Thyroid gland (tissue), 4 donors: Measurements from ENCODE around the gene PIEZO2. TPM values are rescaled to one million over a fixed set of nuclear protein-coding genes. Genes with fewer than 3 reads are reported as not detected.
A peak's percentile ranks its signal among the peaks of the same experiment; 100 is the strongest.

Experiments
- DNase-seq, 2 donors: peaks; one replicate each; pipeline ENCODE4 v3.0.0-alpha.2; 2019
- H3K27ac ChIP-seq, 3 donors: fragments of 200-600 bp; sonication (generic); 1 replicate in 2 of 3; 2 replicates in 1 of 3; pipeline ENCODE4 v1.5.1; 2016 to 2019; ENCODE audit warnings: mild to moderate bottlenecking in 1 of 3, moderate library complexity in 1 of 3
- H3K27me3 ChIP-seq: fragments of 200-600 bp; sonication (generic); one replicate; pipeline ENCODE4 v1.5.1; 2019
- H3K36me3 ChIP-seq, 2 donors: fragments of 200-600 bp; sonication (generic); one replicate each; pipeline ENCODE4 v1.5.1; 2016 to 2019
- H3K4me1 ChIP-seq, 2 donors: fragments of 200-600 bp; sonication (generic); one replicate each; pipeline ENCODE4 v1.5.1; 2017 to 2019
- H3K4me3 ChIP-seq, 3 donors: fragments of 200-600 bp; sonication (generic); replicated peaks in 1 of 3; 1 replicate in 2 of 3; 2 replicates in 1 of 3; pipeline ENCODE4 v1.5.1; 2016; ENCODE audit warnings: mild to moderate bottlenecking in 1 of 3
- H3K9me3 ChIP-seq: fragments of 200-600 bp; sonication (generic); one replicate; pipeline ENCODE4 v1.5.1; 2017
- POLR2A ChIP-seq, 2 donors: fragments of 450-650 bp; IDR thresholded peaks; one replicate each; pipeline ENCODE4 v1.6.1; 2017; ENCODE audit warnings: antibody characterized with exemption in 2 of 2, mild to moderate bottlenecking in 2 of 2, moderate library complexity in 1 of 2
- WGBS, 2 donors: methylation state at CpG; one replicate each; pipeline ENCODE4 v1.1.5; 2017; 5-methylcytosine and 5-hydroxymethylcytosine counted together
- intact Hi-C: fragments of 100-400 bp; cut with DNase I; formaldehyde crosslinking; loops from one replicate; pipeline ENCODE4 v1.15.1; 2023
- total RNA-seq, 4 donors: library from RNA; depleted of rRNA; stranded (reverse); fragments of >200 nt; gene quantifications; one replicate each; pipeline ENCODE4 v1.2.3, GENCODE V29; 2016
- TF ChIP-seq, protein P1 (sequence below), 6 experiments: fragments of 200-600 bp in 3 of 6; fragments of 450-650 bp in 3 of 6; sonication (generic) in 3 of 6; IDR thresholded peaks; one replicate each; pipeline ENCODE4 v1.5.1; 2016 to 2019; ENCODE audit warnings: antibody characterized with exemption in 6 of 6, mild to moderate bottlenecking in 2 of 6, inconsistent platforms in 1 of 6, moderate library complexity in 1 of 6

PIEZO2 gene
- total RNA-seq, 4 donors from 2014 or later: 5.0 to 13.8 (median 6.1) TPM

DNA sequence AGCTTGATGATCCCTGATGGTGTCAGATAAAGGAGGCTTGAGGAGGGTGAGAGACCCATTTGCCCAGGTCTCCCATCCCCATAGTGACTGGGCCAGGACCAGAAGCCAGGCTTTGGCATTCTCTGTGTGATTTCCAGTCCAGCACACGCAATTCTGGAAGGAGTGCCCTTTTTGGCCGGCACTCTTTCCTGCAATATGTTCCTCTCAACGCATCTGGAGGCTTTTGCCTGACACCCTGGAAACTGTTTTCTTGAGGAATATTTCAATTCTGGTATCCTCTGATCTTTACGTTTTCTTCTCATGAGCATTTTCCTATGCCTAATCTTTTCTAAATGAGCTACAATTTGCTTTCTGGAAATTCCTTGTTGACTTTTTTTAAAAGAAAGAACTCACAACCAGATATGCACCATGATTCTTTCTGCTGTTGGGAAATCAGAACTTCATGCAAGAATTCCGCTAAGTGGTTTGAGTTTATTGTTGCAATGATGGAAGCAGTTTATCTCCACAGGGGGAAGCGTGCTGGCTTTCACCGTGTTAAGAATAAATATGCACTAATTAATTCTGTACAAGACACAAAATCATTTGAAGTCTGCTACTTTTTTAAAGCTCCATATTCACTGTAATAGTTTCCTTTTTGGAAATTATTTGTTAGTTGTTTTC, 479.8 kb downstream of the PIEZO2 start:
- no peak for DNase-seq
- no peaks in the 10 kb centered on the region for H3K27me3 ChIP-seq
- intact Hi-C loops: no loop called here
- TF ChIP-seq, protein P1, sequence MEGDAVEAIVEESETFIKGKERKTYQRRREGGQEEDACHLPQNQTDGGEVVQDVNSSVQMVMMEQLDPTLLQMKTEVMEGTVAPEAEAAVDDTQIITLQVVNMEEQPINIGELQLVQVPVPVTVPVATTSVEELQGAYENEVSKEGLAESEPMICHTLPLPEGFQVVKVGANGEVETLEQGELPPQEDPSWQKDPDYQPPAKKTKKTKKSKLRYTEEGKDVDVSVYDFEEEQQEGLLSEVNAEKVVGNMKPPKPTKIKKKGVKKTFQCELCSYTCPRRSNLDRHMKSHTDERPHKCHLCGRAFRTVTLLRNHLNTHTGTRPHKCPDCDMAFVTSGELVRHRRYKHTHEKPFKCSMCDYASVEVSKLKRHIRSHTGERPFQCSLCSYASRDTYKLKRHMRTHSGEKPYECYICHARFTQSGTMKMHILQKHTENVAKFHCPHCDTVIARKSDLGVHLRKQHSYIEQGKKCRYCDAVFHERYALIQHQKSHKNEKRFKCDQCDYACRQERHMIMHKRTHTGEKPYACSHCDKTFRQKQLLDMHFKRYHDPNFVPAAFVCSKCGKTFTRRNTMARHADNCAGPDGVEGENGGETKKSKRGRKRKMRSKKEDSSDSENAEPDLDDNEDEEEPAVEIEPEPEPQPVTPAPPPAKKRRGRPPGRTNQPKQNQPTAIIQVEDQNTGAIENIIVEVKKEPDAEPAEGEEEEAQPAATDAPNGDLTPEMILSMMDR (IDR thresholded peaks at IDR 0.05): no peak
- TF ChIP-seq POLR2A (IDR thresholded peaks at IDR 0.05): no peak
- H3K27ac ChIP-seq: no peak overlapping the region
- no peaks in the 10 kb centered on the region for H3K4me1 ChIP-seq
- H3K9me3 ChIP-seq: no peaks in the 10 kb centered on the region
- WGBS, 2 donors: 78 to 86% methylated on average over 7 of the region's 7 CpGs
- no peaks in the 10 kb centered on the region for H3K36me3 ChIP-seq
- no peak overlapping the region for H3K4me3 ChIP-seq

DNA sequence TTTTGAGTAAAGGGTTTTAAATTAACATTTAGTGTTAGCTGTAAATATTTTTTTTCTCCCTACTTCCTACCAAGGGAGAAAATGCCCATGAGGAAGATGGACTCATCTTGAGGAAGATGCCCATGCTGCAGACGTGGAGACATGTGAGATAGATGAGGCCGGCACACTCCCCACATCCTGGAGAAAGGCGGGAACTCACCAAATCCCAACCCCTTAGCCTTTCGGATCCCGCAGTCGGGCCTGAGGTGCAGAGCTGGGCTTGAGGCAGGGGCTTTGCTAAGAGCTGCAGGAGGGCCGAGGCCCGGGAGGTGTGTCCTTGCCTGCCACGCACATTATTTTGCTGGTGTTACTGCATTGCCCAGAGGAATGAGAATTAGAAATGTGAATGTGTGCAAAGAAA, 485.6 kb downstream of the PIEZO2 start:
- H3K4me3 ChIP-seq: no peak overlapping the region
- H3K4me1 ChIP-seq: no peaks in the 10 kb centered on the region
- intact Hi-C loops: no loop called here
- 68 to 70% methylated on average over 9 of the region's 9 CpGs for WGBS, 2 donors
- no peaks in the 10 kb centered on the region for H3K27me3 ChIP-seq
- no peaks in the 10 kb centered on the region for H3K9me3 ChIP-seq
- TF ChIP-seq, protein P1 (IDR thresholded peaks at IDR 0.05): no peak
- no peak for TF ChIP-seq POLR2A (IDR thresholded peaks at IDR 0.05)
- no peaks in the 10 kb centered on the region for H3K36me3 ChIP-seq
- DNase-seq: no peak
- no peak overlapping the region for H3K27ac ChIP-seq

DNA sequence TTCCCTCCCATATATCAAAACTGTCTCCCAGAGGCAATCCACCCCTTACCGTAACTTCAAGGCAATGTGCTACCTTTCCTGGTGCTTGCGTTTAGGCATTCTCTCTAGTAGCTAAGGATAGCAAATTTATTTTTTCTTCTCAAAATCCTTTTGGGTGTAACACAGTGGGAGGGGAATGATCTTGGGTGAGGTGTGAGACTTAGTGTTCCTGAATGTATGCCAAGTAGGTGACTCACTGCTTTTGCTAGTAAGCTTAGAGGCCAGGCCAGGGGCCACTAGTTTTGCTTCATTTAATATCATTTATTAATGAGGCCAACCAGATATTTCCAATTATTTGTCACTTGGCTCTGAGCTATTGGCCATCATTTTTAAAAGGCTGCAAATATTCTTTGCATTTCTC, 488.1 kb downstream of the PIEZO2 start:
- Histone ChIP-seq H3K36me3 (no peaks in the 10 kb centered on the region), H3K4me3 (no peak overlapping the region), H3K4me1 (no peaks in the 10 kb centered on the region), H3K27ac (no peak overlapping the region), H3K9me3 (no peaks in the 10 kb centered on the region), H3K27me3 (no peaks in the 10 kb centered on the region)
- WGBS, 2 donors: 84 to 95% methylated on average over 2 of the region's 2 CpGs
- intact Hi-C loops: no loop called here
- peak in 1 of 2 donors; percentile 5 for DNase-seq
- TF ChIP-seq, protein P1 (IDR thresholded peaks at IDR 0.05): no peak
- TF ChIP-seq POLR2A (IDR thresholded peaks at IDR 0.05): no peak

DNA sequence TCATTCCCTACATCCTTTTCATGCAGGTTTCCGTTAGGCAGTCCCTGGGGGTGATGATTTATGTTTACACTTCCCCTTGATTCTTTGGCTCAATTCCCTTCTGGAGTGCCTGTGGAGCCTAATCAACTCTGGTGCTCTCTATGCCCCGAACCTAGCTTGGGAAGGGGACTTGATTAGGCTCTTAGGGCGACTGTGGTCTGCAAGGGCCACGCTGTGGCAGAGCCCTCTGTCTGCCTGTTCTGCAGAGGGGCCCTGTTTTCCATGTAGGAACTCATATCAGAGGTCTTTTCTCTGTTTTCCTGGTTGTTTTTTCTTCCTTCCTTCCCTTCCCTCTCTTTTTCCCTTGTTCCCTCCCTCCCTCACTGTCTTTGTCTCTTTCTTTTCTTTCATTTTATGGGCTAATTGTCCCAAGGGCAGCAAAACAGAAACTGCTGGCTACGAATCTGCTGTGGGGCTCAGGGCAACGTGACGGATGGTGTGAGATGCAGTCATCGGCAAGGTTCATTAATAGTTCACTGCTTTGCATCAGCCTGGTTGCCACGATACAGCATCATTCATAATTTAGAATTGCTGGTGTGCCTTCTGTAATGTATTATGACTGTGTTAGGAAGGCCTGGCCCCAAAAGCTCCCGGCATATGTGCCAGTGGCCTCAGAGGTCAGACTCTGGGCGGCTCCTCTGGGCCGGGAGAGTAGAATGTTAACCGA, 489.0 kb downstream of the PIEZO2 start:
- intact Hi-C loops: no loop called here
- no peaks in the 10 kb centered on the region for H3K9me3 ChIP-seq
- 64 to 70% methylated on average over 13 of the region's 13 CpGs for WGBS, 2 donors
- H3K4me3 ChIP-seq: no peak overlapping the region
- TF ChIP-seq, protein P1 (IDR thresholded peaks at IDR 0.05): no peak
- no peak for TF ChIP-seq POLR2A (IDR thresholded peaks at IDR 0.05)
- no peaks in the 10 kb centered on the region for H3K27me3 ChIP-seq
- H3K4me1 ChIP-seq: no peaks in the 10 kb centered on the region
- no peak overlapping the region for H3K27ac ChIP-seq
- H3K36me3 ChIP-seq: no peaks in the 10 kb centered on the region
- no peak for DNase-seq

DNA sequence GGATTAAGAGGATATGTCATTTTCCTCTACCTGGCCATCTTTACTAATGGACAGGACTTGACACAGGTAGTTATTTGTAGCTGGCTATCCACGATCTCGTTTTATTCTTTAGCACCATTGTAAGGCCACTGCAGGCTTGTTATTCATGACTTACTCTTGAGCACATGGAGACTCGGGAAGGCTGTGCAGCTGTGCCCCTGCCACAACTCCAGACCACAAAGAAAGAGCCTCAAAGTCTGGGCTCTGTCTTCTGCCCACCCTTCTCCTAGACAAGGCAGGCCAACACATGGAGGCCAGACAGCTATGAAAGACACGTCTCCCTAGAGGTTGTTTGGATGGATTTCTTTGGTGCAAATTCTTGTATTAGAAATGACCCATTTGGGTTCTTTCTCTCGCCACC, 489.8 kb downstream of the PIEZO2 start:
- Histone ChIP-seq H3K4me1 (no peaks in the 10 kb centered on the region), H3K27me3 (no peaks in the 10 kb centered on the region), H3K9me3 (no peaks in the 10 kb centered on the region), H3K27ac (no peak overlapping the region), H3K36me3 (no peaks in the 10 kb centered on the region), H3K4me3 (no peak overlapping the region)
- no peak for DNase-seq
- 59 to 63% methylated on average over 5 of the region's 5 CpGs for WGBS, 2 donors
- TF ChIP-seq, protein P1 (IDR thresholded peaks at IDR 0.05): no peak
- no peak for TF ChIP-seq POLR2A (IDR thresholded peaks at IDR 0.05)
- intact Hi-C loops: no loop called here
